Lung (tissue), 12 donors: ENCODE results near the gene ZNF638. TPM values are rescaled to one million over a fixed set of nuclear protein-coding genes. Genes with fewer than 3 reads are reported as not detected.

ENCODE experiments used
- ATAC-seq: fragments of 200-7000 bp; cut with Tn5 transposase; one replicate; pipeline ENCODE4 v1.9.1; 2020; ENCODE audit warnings: moderate number of reproducible peaks; ENCODE audit not compliant: insufficient read depth, low FRiP score
- DNase-seq, 3 donors: peaks; one replicate each; pipeline ENCODE4 v3.0.0-alpha.2; 2013 to 2017
- H3K27ac ChIP-seq, 2 donors: one replicate each; pipeline ENCODE4 v1.5.1; 2013; ENCODE audit warnings: mild to moderate bottlenecking in 2 of 2, moderate library complexity in 2 of 2, control low read depth in 1 of 2, inconsistent platforms in 1 of 2, low read depth in 1 of 2, low read length in 1 of 2
- H3K27me3 ChIP-seq, 3 donors: one replicate each; pipeline ENCODE4 v1.5.1; 2013; ENCODE audit warnings: low read length in 2 of 3; ENCODE audit not compliant: control insufficient read depth in 3 of 3, insufficient read depth in 3 of 3
- H3K36me3 ChIP-seq, 4 donors: one replicate each; pipeline ENCODE4 v1.5.1; 2013; ENCODE audit warnings: low read length in 4 of 4, mild to moderate bottlenecking in 1 of 4, moderate library complexity in 1 of 4; ENCODE audit not compliant: control insufficient read depth in 4 of 4, insufficient read depth in 4 of 4
- H3K4me1 ChIP-seq, 5 donors: one replicate each; pipeline ENCODE4 v1.5.1; 2013; ENCODE audit warnings: low read length in 5 of 5, mild to moderate bottlenecking in 2 of 5, moderate library complexity in 1 of 5; ENCODE audit not compliant: control insufficient read depth in 5 of 5, insufficient read depth in 5 of 5
- H3K4me3 ChIP-seq: one replicate; pipeline ENCODE4 v1.5.1; 2013; ENCODE audit warnings: mild to moderate bottlenecking, control low read depth, moderate library complexity
- H3K9ac ChIP-seq, 2 donors: one replicate each; pipeline ENCODE4 v1.5.1; 2013; ENCODE audit warnings: low read length in 2 of 2, control low read depth in 1 of 2; ENCODE audit not compliant: insufficient read depth in 1 of 2
- H3K9me3 ChIP-seq, 4 donors: one replicate each; pipeline ENCODE4 v1.5.1; 2013; ENCODE audit warnings: low read length in 3 of 4, mild to moderate bottlenecking in 1 of 4, moderate library complexity in 1 of 4; ENCODE audit not compliant: control insufficient read depth in 4 of 4, insufficient read depth in 3 of 4
- CTCF ChIP-seq: IDR thresholded peaks from 2 replicates; pipeline ENCODE4 v1.5.1; 2012; ENCODE audit warnings: mild to moderate bottlenecking; ENCODE audit errors: control extremely low read depth, extremely low read depth
- WGBS, 2 donors: extraction: QIAGEN DNeasy Blood & Tissue Kit; methylation state at CpG; one replicate each; pipeline ENCODE4 v1.1.7; 2013; 5-methylcytosine and 5-hydroxymethylcytosine counted together
- polyA plus RNA-seq, 2 donors: library from polyadenylated mRNA; stranded (reverse); fragments of 200-250 nt; gene quantifications; one replicate each; pipeline ENCODE4 v1.2.1, GENCODE V29; 2013
- total RNA-seq, 2 donors: library from RNA; depleted of rRNA in 1 of 2; stranded (reverse); fragments of >200 nt in 1 of 2; gene quantifications; one replicate each; pipeline ENCODE4 v1.2.1, GENCODE V29; 2014 to 2021
- donor health status: control.
- donor health status: control.
- donor health status: Bipolar disorder and iron deficiency.
- donor health status: healthy.
- donor health status: DM: yes; HTN: yes; CAD: no.

ZNF638 gene
- total and polyA plus RNA-seq, 4 donors, result 45.1 to 371 (median 105) TPM

- H3K9me3 ChIP-seq, result peaks cover 0 to 7% (median 0%) of the 10 kb centered on the region in 4 donors
- H3K36me3 ChIP-seq, result no peaks in the 10 kb centered on the region
- ATAC-seq (no peak), DNase-seq (peak in 2 of 3 donors; percentile 24 to 30)
- WGBS, 2 donors, result 76 to 91% methylated on average over 7 of the region's 7 CpGs
- TF ChIP-seq CTCF, result no peak
- peak overlapping the region in 1 of 2 donors; percentile 74 for H3K27ac ChIP-seq
- H3K4me1 ChIP-seq, result peaks cover 0 to 17% (median 10%) of the 10 kb centered on the region in 5 donors
- H3K9ac ChIP-seq, result no peak overlapping the region
- no peak overlapping the region for H3K4me3 ChIP-seq
- peaks cover 0 to 10% (median 0%) of the 10 kb centered on the region in 3 donors for H3K27me3 ChIP-seq
These were observed 127.0 kb downstream of the ZNF638 start for GRCh38 chr2:71458413-71459083.

- Histone ChIP-seq H3K36me3 (no peaks in the 10 kb centered on the region), H3K9ac (no peak overlapping the region), H3K4me3 (no peak overlapping the region), H3K27me3 (peaks cover 0 to 13% (median 0%) of the 10 kb centered on the region in 3 donors), H3K9me3 (peaks cover 0 to 7% (median 0%) of the 10 kb centered on the region in 4 donors), H3K27ac (peak overlapping the region in 1 of 2 donors; percentile 74), H3K4me1 (peaks cover 0 to 14% (median 7%) of the 10 kb centered on the region in 5 donors)
- TF ChIP-seq CTCF, result no peak
- ATAC-seq, result no peak
- 67 to 74% methylated on average over 2 of the region's 2 CpGs for WGBS, 2 donors
- no peak for DNase-seq
These were observed 127.5 kb downstream of the ZNF638 start for GRCh38 chr2:71459084-71459431.

GRCh38 chr2:71460056-71460455 is 128.5 kb downstream of the ZNF638 start:
- DNase-seq, result no peak
- H3K36me3 ChIP-seq, result no peaks in the 10 kb centered on the region
- no peak overlapping the region for H3K4me3 ChIP-seq
- H3K9ac ChIP-seq, result no peak overlapping the region
- no peak for ATAC-seq
- peaks cover 0 to 17% (median 8%) of the 10 kb centered on the region in 3 donors for H3K27me3 ChIP-seq
- no peak for TF ChIP-seq CTCF
- peaks cover 0 to 8% (median 7%) of the 10 kb centered on the region in 5 donors for H3K4me1 ChIP-seq
- peaks cover 0 to 7% (median 0%) of the 10 kb centered on the region in 4 donors for H3K9me3 ChIP-seq
- H3K27ac ChIP-seq, result no peak overlapping the region
- WGBS, 2 donors, result 92 to 97% methylated on average over 6 of the region's 6 CpGs
